HG03139 (cell line): ENCODE measurements around the gene TAB2.

Experiments used
- ATAC-seq: cut with Tn5 transposase; IDR thresholded peaks from one replicate; pipeline ENCODE4 v1.9.1; 2021; ENCODE audit not compliant: unreplicated experiment

Gene TAB2

GRCh38 chr6:149405823-149406765, 88.6 kb downstream of the TAB2 start:
- ATAC-seq: no peak

DNA sequence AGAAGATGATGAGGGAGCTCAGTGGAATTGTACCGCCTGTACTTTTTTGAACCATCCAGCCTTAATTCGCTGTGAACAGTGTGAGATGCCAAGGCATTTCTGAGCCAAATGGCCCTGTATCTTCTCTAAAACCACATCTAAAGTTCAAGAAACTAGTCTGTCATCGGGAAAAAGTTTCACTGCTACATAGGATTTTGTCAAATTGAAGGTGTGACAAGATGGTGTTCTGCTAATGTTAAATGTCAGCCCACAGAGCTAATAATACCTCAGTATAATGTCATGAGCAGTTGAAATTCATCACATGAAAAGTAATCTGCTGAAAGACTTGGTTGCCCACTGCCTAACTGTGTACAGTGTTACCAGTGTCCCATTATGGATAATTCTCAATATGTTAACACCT, 92.1 kb downstream of the TAB2 start:
- no peak for ATAC-seq

DNA sequence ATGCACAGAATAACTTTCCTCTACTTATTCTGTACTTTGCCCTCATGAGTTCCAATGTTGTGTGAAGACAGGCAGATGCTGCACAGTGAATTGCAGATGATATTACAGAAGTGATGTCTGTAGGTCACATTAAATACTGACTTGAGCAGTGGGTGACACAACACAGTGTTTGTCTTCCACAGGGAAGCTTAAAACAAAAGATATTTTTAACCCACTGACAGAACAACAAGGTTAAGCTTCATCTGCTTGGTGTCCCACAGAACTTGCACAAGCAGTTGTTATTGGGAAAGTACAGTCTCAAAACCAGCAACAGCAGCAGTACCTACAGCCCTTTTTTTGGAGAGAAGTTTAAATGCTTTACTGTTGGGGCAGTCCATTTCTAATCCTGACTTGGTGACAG, 93.0 kb downstream of the TAB2 start:
- ATAC-seq: no peak

GRCh38 chr6:149414009-149414408, 96.5 kb downstream of the TAB2 start:
- ATAC-seq: no peak

DNA sequence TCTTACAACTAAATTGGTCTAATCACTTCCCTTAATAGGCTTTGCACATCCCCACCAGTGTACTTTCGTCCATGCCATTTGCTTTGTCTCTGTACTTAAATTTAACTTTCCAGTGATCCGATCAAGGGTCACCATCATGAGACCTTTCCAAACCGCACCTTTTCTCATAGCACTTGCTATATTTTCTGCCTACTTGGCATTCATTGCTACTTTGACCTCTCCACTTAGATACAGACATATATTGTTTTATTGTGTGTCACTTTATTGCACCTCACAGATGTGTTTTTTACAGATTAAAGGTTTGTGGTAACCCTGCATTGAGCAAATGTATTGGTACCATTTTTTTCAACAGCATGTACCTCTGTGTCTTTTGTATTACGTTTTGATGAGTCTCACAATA, 97.3 kb downstream of the TAB2 start:
- ATAC-seq: no peak

- ATAC-seq: no peak
These were observed 102.3 kb downstream of the TAB2 start for GRCh38 chr6:149419696-149420404.

GRCh38 chr6:149421132-149421531, 103.6 kb downstream of the TAB2 start:
- no peak for ATAC-seq

- no peak for ATAC-seq
These were observed 105.1 kb downstream of the TAB2 start for GRCh38 chr6:149422581-149422980.

- ATAC-seq: no peak
These were observed 106.5 kb downstream of the TAB2 start for GRCh38 chr6:149423964-149424440.

GRCh38 chr6:149425224-149425623, 107.7 kb downstream of the TAB2 start:
- ATAC-seq: no peak

- no peak for ATAC-seq
These were observed 108.2 kb downstream of the TAB2 start for GRCh38 chr6:149425754-149426153.

DNA sequence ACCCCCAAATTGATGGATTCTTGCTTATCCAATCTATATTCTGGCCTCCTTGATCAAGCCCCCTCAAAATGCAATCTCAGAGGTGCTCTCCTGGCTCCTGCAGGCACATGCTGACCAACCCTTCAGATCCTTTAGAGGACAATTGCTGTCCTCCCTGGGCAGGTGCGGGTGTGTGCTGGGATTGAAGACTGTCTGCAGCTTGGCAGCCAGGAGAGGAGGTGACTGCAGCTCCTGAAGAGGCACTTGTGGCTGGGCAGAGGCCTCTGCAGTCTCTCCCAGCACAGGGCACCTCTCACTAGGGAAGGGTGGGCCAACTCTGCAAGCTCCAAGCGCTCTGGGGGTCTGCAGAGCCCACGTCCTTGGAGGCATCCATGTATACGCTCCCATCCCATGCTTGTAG, 111.1 kb downstream of the TAB2 start:
- ATAC-seq: no peak

DNA sequence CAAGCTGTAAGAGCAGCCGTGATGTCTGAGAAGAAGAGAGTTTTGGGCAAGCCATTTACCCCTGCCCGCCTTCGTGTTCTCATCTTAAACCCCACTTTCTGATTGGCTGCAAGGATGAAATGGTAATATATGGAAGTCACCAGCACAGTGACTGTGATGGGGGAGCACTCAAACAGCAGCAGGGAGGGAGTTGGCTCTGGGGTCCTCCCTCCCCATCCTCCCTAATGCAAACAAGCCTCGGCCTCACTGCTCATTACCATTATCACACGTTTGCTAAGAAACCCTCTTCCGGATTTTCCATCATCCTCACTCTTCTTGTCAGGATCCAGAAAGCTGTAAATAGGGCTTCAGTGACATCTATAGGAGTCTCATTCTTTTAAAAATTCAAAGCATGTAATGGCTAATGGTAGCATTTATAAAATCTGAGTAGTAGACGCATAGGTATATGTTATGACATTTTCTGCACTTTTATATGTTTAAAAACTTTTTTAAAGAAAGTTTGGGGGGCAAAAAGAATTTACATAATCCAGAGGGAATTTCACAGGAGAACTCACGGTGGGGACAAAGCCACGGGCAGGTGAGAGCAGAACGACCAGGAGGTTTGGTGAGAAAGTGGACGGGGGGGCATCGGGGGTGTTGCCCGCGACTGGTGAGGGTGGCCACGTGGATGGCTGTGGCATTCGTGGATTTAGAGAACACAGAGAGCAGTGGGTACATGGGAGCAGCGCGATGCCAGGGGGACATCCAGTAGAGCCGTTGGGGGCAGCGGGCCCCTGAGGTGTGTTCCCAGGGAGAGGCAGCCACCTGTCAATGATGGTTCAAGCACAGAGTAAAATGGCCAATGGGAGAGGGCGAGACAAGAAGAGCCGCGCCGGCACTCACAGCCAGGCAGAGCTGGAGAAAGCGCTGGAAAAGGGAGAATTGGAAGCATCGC, 112.2 kb downstream of the TAB2 start:
- ATAC-seq: no peak

DNA sequence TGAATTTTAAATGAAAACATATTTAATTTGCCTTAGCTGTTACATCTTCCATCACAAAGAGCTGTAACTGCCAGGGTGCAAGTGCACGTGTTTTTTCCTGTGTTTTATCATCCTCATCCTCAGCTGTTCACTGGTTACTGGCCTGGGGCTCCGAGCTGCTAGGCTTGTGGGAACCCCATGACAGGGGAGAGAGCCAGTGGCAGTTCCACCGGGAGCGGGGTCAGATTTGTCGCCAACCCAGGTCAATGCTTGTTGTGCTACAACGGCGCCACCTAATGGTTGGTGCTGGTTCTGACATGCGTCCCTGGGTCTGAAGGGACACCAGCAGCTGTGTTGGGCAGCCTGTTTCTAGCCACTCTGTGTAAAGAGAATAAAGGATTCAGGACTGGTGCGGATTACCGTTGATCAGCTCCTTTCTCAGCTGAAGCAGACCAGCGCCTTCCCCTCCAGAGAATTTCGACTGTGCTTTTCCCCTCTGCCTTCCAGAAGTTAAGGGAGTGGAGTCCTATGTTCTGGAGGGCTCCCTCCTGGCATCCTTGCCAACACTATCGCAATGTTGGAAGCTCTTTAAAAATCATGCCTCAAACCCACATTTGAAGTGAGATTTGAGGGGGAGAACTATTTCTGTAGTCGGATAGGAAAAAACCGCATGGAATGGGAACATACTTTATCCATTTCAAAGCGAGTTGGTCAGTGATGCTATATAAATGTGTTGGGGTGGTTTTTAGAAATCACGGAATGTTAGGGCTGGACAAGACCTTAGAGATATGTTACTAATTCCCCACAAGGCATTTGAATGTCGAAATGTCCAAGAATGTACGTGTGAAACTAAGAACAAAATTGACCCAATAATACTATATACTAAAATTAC, 114.6 kb downstream of the TAB2 start:
- no peak for ATAC-seq

- no peak for ATAC-seq
These were observed 115.9 kb downstream of the TAB2 start for GRCh38 chr6:149433405-149433804.

GRCh38 chr6:149433881-149434280, 116.4 kb downstream of the TAB2 start:
- ATAC-seq: no peak

- no peak for ATAC-seq
These were observed 118.5 kb downstream of the TAB2 start for GRCh38 chr6:149435919-149436586.

GRCh38 chr6:149436647-149437046, 119.1 kb downstream of the TAB2 start:
- no peak for ATAC-seq

DNA sequence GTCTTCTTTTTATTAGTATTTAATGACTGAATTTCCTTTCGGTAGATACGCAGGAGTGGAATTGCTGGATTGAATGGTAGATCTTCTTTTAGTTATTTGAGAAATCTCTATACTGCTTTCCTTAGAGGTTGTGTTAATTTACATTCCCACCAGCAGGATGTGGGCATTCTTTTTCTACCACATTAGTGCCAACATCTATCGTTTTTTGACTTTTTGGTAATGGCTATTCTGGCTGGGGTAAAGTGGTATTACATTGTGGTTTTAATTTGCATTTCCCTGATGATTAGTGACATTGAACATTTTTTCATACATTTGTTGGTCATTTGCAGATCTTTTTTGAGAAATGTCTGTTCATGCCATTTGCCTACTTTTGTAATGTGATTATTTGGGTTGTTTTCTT, 119.7 kb downstream of the TAB2 start:
- no peak for ATAC-seq

DNA sequence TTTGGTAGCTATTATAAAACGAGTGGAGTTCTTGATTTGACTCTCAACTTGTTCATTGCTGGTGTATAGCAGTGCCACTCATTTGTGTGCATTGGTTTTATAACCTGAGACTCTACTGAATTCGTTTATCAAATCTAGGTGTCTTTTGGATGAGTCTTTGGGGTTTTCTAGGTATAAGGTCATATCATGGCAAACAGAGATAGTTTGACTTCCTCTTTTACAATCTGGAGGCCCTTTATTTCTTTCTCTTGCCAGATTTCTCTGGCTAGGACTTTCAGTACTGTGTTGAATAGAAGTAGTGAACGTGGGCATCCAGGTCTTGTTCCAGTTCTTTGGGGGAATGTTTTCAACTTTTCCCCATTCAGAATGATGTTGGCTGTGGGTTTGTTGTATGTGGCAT, 121.3 kb downstream of the TAB2 start:
- ATAC-seq: no peak
